ENCODE measurements around the gene CNOT1.

Gene CNOT1

DNA sequence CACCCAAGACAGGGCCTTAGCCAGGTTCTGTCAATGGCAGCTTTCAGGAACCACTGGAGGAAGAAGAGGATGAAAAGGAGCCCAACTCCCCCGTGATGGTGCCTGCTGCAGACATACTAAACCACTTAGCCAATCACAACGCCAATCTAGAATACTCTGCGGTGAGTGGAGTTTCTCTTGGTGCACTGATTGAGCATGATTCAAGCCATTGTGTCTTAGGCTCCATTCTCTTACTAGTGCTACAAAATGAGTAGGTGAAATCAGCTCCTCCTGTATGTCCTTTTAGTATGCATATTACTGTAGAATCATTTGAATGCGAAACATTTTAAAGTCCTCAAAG, 112.9 kb downstream of the CNOT1 start:
- no peak for DNase-seq (ENCODE audit: low spot score)

GRCh38 chr16:58515871-58516767, 113.5 kb downstream of the CNOT1 start:
- DNase-seq (ENCODE audit: low spot score) = peak; percentile 44

- peak; percentile 85 for DNase-seq (ENCODE audit: low spot score)
These were observed 114.3 kb downstream of the CNOT1 start, which contains the start of gene SETD6 for GRCh38 chr16:58515125-58515870. Gene SETD6 (plus strand): TSS chr16:58515517. CDS start chr16:58515538, 21 bp downstream.

DNA sequence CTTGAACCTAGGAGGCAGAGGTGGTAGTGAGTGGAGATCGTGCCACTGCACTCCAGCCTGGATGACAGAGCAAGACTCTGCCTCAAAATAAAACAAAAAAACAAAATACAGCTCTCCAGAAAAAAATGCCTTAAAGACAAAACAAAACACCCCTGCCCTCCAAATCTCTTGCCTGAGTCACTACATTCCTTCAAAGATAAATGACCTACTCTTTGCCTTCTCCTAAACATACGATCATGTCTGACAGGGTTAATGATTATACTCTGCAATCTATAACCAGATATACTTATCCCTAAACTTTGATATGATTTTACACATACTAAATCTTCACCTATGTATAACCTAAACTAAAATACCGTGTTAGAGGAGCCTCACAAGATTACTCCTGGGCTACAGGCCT, 115.8 kb downstream of the CNOT1 start:
- no peak for DNase-seq (ENCODE audit: low spot score)

DNA sequence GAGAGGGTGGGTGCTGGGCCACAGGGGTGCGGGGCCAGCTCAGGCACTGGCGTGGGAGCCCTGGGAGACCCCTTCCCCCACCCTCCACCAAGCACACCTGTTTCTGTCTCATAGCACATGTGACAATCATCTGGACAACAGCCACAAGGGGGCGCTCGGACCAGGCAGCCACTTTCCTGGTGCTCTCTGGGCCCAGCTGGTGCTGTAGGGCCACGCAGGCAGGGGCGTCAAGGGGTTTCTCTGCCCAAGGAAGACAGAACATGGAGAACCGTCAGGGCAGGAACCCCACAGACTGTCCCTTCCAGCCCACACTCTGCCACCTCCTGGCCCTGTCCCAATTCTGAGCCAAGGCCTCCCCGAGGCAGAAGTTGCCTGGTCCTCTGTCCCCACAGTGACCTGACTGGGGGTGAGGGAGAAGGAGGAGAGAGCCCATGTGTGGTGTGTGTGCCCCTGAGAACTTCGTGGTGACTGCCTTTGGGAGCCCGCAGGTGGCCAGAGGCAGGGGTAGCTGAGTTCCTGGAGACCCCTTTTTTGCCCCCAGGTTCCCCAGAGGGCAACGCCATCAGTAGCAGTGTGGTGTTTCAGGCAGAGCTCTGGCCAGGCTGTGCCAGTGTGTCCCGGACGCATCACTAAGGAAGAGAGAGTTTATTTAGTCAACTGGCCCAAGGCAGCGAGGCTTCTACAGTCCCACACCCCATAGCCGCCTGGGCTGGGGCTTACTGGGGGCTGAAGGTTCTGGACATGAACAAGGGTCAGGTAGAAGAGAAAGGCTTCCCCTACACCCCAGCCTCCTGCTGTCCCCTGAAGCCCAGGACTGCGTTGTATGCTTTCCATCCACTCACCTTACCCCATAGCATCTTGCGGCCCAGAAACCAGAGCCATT, 117.5 kb downstream of the CNOT1 start:
- peak; percentile 50 for DNase-seq (ENCODE audit: low spot score)

DNA sequence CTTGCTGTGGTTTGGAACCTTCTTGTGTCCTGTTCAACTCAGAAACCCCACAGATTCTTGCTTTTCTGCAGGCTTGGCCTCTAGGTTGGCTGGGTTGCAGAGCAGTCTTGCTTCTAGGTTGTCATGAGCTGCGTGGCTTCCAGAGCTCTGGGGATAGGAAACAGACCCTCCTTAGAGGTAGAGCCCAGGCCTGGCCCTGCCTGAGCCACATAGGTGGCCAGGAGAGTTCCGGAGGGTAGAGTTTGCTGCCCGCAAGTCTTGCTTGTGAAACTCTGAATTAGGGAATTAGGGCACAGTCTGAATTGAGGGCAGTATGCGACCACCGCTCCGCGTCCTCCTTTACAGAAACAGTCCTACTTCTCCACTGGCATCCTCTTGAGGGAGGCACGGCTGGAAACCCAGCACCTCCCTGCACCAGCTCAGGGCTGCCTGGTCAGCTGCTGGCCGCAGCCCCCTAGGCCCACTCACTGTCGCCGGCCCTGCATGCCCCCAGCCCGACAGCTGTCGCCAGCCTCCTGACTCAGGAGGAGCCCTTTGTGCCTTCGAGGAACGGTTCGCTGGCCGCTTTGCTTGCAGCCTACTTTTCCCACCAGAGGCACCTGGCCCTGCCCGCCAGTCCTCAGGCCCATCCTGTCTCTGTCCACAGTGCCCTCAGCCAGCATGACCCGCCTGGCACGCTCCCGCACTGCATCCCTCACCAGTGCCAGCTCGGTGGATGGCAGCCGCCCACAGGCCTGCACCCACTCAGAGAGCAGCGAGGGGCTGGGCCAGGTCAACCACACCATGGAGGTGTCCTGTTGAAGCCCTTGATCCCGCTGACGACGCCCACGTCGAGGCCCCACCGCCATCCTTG, 118.6 kb downstream of the CNOT1 start:
- DNase-seq (ENCODE audit: low spot score) = no peak

- no peak for DNase-seq (ENCODE audit: low spot score)
These were observed 119.4 kb downstream of the CNOT1 start for GRCh38 chr16:58510097-58510775.

- DNase-seq (ENCODE audit: low spot score) = no peak
These were observed 120.2 kb downstream of the CNOT1 start for GRCh38 chr16:58509256-58510096.

GRCh38 chr16:58508671-58509251, 120.9 kb downstream of the CNOT1 start:
- no peak for DNase-seq (ENCODE audit: low spot score)

- DNase-seq (ENCODE audit: low spot score) = no peak
These were observed 121.5 kb downstream of the CNOT1 start for GRCh38 chr16:58507963-58508670.

- DNase-seq (ENCODE audit: low spot score) = no peak
These were observed 122.2 kb downstream of the CNOT1 start for GRCh38 chr16:58507195-58507962.

DNA sequence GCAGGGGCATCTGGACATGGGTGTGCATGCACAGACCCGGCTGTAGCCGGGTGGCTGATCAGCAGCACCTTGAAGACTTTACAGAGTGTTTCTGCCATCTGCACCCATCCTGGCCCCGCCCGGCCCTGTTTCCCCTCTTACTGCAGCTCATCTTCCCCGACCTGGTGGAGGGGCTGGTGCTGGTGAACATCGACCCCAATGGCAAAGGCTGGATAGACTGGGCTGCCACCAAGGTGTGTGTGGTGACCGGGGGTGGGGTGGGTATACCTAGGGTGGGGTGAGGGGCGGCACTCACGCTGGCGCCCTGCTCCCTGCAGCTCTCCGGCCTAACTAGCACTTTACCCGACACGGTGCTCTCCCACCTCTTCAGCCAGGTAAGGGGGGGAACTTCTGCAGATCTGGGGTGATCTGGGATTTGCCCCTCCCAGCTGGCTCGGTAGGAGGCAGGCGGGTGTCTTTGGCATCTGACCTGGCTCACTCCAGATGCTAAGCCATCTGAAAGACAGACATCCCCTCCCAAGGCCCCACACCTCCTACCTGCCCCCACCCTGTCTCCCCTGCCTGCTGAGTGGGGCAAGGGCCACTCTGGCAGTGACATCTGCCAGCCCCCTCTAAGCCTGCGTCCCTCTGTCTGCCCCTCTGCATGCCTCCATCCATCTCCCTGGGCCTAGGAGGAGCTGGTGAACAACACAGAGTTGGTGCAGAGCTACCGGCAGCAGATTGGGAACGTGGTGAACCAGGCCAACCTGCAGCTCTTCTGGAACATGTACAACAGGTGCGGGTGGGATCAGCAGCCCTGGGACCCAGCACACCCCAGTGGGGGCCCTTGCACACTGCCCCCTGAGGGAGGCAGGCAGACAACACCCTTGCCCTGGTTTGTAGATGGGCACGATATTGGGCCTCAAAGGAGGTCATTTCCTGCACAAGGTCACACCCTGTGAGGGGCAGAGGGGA, 123.1 kb downstream of the CNOT1 start:
- DNase-seq (ENCODE audit: low spot score) = no peak

DNA sequence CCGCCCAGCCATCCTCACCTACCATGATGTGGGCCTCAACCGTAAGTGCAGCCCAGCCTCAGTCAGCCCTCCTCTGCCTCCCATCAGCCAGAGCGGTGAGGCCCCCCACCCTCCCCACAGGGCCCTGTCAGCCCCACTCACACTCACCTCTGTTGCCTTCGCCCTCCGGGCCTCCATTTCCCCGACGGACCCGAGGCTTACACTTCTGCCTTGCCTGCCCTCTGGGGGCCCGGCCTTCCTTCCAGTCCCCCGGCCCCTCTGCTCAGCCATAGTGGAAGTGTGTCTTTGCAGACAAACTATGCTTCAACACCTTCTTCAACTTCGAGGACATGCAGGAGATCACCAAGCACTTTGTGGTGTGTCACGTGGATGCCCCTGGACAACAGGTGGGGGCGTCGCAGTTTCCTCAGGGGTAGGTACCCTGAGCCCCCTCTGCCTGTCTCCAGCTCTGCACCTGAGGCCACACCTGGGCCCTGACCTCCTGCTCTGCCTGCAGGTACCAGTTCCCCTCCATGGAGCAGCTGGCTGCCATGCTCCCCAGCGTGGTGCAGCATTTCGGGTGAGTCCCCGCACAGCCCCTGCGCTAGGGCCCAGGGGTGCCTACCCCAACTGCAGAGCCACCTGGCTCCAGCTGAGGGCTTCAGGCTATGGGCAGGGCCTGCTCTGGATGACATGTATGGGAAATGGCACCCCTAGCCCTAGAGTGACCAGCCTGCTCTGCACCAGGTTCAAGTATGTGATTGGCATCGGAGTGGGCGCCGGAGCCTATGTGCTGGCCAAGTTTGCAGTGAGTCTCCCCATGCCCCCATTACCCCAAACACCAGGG, 125.5 kb downstream of the CNOT1 start:
- no peak for DNase-seq (ENCODE audit: low spot score)

DNA sequence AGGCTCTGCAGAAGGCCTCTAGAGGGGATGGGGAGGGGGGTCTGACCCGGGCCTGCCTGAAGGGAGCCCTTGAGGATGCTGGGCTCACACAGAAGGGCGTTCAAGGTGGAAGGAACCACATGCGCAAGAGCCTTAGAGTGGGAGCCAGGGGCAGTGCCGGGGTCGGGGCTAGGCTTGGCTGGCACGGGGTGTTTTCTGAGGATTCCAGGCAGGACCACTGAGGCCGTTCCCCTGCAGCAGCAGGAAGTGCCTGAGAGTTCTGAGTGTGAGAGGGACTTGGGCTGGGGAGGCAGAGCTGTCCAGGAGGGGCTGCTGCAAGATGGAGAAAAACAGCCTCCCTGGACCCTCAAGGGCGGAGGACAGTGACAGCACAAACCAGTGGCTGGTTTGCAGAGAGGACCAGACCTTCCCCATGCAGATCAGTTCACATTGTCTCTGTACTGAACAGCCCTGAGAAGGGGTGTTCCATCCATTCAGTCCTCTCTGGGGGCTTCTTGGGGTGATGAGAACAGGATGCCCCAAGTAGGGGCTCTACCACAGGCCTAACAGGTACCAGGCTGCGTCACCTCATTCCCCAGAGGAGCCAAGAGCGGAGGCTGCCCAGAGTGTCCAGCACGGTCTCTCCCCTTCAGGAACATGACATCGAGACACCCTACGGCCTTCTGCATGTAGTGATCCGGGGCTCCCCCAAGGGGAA, 126.3 kb downstream of the CNOT1 start:
- no peak for DNase-seq (ENCODE audit: low spot score)

DNA sequence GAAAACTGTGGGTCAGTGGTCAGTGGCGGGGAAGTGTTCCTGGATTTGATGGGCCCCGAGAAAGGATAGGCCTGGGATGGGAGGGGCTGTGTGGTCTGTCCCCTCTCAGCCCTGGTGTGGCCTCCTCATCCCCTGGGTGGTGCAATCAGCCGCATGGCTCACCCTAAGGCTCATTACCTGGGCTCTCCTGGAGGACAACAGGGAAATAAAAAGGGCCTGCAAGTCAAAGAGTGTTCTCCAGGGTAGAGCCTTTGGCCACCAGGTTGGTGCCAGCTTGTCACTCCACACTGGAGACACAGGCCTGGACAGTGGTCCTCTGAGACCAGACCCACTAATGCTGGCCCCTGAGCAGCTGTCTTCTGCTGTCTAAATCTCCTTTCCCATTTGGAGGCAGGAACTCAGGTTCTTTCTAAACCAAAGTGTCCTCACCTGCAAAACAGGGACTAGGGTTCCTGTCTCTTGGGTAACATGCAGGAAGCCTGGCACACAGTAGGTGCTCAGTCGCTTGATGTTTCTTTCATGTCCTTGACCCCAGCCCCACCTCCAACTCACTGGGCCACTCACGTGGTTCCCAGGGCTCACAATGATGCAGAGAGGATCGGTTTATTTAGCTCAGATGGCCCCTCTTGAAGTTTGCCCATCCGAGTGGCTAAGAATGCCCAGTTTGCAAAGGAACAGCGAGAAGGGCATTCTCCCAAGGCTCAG, 127.3 kb downstream of the CNOT1 start:
- DNase-seq (ENCODE audit: low spot score) = no peak

Measured in SW480 (cell line).